Measurements from ENCODE around the gene VKORC1.

Gene VKORC1

DNA sequence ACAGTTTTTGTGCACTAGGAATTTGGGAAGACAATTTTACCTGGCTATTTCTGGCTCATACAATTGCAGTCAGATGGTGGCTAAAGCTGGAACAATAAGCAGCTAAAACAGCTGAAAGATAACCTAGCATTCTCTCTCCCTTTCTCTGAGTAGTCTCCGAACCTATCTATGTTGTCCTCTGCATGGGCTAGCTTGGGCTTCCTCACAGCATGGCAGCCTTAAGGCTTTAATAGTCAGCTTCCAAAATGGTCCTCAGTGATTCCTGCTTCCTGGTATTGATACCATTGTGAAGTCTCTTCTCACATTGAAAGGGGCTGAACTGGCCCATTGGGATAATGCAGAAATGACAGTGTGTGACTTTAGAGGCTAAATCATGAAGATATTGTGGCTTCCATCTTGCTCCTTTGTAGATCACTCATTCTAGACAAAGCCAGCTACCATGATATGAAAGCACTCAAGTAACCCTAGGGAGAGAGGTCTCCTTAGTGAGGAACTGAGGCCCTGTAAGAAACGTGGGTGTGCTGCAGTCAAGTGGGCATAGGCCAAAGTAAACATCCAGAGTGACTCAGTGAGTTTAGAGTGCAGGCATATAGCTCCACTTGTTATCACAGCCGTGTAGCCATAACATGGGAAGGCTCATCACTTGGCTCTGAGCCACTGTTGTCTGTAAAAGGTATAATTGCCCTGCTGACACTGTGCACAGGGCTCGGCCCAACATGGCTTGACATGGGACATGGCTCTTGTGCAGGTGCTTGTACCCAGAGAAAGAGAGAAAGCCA is 5.5 kb upstream of the VKORC1 start:
- TF ChIP-seq ZFX (IDR thresholded peaks at IDR 0.05; ENCODE audit: borderline replicate concordance), result no peak
- TF ChIP-seq, protein P1, sequence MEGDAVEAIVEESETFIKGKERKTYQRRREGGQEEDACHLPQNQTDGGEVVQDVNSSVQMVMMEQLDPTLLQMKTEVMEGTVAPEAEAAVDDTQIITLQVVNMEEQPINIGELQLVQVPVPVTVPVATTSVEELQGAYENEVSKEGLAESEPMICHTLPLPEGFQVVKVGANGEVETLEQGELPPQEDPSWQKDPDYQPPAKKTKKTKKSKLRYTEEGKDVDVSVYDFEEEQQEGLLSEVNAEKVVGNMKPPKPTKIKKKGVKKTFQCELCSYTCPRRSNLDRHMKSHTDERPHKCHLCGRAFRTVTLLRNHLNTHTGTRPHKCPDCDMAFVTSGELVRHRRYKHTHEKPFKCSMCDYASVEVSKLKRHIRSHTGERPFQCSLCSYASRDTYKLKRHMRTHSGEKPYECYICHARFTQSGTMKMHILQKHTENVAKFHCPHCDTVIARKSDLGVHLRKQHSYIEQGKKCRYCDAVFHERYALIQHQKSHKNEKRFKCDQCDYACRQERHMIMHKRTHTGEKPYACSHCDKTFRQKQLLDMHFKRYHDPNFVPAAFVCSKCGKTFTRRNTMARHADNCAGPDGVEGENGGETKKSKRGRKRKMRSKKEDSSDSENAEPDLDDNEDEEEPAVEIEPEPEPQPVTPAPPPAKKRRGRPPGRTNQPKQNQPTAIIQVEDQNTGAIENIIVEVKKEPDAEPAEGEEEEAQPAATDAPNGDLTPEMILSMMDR (IDR thresholded peaks at IDR 0.05), result no peak
- no peak overlapping the region for H3K27ac ChIP-seq

DNA sequence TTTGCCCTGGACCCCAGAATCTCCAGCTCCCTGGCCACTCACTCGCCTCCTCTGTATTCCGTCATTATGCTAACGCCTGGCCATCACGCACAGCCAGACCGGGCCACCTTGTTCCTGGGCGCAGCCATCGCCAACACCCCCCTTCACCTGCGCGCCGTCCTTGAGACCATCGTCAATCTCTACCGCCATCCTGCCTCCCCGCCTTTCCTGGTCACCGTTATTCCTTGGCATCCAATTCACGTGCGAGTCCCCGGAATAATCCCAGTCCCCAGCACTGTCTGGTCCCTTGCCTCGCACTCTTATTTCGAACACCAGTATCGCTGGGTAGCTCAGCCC is 541 bp downstream of the VKORC1 start:
- TF ChIP-seq, protein P1 (IDR thresholded peaks at IDR 0.05), result no peak
- TF ChIP-seq ZFX (IDR thresholded peaks at IDR 0.05; ENCODE audit: borderline replicate concordance), result no peak
- H3K27ac ChIP-seq, result peak overlapping the region; percentile 95

DNA sequence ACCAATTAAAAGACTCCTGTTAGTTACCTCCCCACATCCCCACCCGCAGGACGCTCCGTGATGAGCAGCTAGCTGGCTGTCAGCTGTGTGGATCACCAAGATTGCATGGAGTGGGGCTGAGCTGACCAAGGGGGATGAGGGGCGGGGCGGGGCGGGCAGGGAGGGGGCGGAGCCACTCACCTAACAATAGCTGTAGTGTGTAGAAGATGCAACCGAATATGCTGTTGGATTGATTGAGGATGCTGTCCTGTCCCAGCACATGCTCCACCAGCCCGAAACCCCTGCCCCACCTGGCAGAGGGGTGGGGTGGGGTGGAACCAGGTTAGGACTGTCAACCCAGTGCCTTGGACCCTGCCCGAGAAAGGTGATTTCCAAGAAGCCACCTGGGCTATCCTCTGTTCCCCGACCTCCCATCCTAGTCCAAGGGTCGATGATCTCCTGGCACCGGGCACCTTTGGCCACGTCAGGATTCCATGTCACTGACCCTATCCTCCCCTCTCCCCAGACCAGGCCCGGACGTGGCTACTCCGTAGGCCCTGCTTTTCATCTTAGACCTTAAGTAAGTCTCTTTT is 1.4 kb downstream of the VKORC1 start:
- peak overlapping the region; percentile 95 for H3K27ac ChIP-seq

DNA sequence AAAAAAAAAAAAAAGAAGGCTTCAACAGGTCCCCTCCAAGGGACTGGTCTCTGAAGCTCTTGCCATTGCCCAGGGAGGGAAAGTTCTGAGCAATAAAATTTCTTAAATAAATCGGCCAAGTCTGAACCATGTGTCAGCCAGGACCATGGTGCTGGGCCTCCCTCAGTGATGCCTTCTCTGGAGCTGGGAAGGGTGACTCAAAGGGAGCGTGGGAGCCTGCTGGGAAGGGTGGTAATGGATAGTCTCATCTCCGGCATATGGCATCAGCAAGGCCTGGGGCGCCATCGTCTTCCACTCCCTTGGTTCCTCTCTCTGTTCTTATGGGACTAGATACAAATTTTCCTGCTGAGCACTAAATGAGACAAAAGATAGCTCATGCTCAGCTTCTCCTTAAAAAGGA is 2.3 kb downstream of the VKORC1 start:
- H3K27ac ChIP-seq, result no peak overlapping the region
- TF ChIP-seq, protein P1 (IDR thresholded peaks at IDR 0.05), result no peak
- no peak for TF ChIP-seq ZFX (IDR thresholded peaks at IDR 0.05; ENCODE audit: borderline replicate concordance)

More for the DNA sequence above, 1.4 kb downstream of the VKORC1 start:
- no peak for TF ChIP-seq ZFX (IDR thresholded peaks at IDR 0.05; ENCODE audit: borderline replicate concordance)
- TF ChIP-seq, protein P1 (IDR thresholded peaks at IDR 0.05), result no peak

DNA sequence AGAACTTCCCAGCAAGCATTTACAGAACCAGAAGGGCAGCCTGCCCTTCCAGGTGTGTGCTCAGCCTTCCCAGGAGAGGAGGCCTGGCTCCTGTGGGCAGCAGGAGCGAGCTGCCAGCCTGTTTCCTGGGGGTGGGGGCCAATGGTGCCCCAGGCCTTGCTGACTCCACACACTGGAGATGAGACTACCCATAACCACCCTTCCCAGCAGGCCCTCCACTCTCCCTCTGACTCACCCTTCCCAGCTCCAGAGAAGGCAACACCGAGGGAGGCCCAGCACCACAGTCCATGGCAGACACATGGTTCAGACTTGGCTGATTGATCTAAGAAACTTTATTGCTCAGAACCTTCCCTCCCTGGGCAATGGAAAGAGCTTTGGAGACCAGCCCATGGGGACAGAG is 4.1 kb downstream of the VKORC1 start:
- TF ChIP-seq, protein P1 (IDR thresholded peaks at IDR 0.05), result no peak
- no peak for TF ChIP-seq ZFX (IDR thresholded peaks at IDR 0.05; ENCODE audit: borderline replicate concordance)

DNA sequence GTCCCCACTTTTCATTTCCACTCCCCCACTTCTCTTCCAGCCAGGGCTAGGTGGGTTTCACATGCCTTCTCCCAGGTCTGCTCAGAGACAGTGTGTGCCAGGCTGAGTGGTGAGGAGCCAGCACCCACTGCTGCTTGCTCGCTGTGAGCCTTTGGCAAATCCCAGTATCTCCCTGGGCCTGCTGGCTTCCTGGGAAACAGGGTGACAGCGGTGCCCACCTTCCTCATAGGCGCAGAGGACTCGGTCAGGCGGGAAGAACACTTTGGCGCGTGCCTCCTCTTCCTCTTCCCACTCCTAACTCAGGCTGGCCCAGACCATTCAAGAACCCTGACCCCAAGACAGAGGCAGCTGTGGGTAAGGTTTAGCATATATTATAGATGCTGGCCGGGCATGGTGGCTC is 5.4 kb downstream of the VKORC1 start:
- no peak overlapping the region for H3K27ac ChIP-seq

More for the DNA sequence above, 4.1 kb downstream of the VKORC1 start:
- no peak overlapping the region for H3K27ac ChIP-seq

More for the DNA sequence above, 5.4 kb downstream of the VKORC1 start:
- TF ChIP-seq ZFX (IDR thresholded peaks at IDR 0.05; ENCODE audit: borderline replicate concordance), result no peak
- TF ChIP-seq, protein P1 (IDR thresholded peaks at IDR 0.05), result no peak

Measured in 22Rv1 (cell line).